ENCODE results near the gene CDC42EP2.

The CDC42EP2 gene

DNA sequence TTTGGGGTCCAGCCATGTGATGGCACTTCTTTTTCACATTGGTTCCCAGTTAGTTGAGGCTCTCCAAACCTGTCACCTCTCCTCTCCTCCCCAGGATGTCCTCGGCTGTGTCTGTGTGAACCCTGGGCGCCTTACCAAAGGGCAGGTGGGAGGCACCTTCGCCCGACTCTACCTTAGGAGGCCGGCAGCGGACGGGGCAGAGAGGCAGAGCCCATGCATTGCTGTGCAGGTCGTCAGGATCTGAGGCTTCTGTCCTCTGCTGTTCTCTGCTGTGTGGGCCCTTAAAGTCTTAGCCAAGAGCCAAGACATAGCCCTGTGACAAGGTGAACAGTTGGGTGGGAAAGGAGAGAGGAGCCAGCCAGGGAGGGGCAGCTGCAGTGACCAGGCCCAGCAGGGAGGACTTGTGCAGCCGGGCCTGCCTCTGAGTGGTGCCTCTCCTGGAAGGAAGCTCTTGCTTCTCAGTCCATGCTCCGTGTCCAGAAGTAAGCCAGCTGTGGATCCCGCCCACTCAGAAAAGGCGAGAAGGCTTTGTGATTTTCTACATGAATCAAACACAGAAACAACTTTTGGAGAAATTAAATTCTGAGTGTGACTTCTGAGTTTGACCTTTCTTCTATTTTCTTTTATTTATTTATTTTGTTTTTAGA lies 17.5 kb upstream of the CDC42EP2 start:
- peaks cover 67% of the 10 kb centered on the region for H3K36me3 ChIP-seq (ENCODE audit: control insufficient read depth, low read length)
- no peaks in the 10 kb centered on the region for H3K9me2 ChIP-seq (replicated peaks; ENCODE audit: control insufficient read depth, low read length)
- no peaks in the 10 kb centered on the region for H3K4me1 ChIP-seq (ENCODE audit: control insufficient read depth, low read length)
- TF ChIP-seq, protein P1, sequence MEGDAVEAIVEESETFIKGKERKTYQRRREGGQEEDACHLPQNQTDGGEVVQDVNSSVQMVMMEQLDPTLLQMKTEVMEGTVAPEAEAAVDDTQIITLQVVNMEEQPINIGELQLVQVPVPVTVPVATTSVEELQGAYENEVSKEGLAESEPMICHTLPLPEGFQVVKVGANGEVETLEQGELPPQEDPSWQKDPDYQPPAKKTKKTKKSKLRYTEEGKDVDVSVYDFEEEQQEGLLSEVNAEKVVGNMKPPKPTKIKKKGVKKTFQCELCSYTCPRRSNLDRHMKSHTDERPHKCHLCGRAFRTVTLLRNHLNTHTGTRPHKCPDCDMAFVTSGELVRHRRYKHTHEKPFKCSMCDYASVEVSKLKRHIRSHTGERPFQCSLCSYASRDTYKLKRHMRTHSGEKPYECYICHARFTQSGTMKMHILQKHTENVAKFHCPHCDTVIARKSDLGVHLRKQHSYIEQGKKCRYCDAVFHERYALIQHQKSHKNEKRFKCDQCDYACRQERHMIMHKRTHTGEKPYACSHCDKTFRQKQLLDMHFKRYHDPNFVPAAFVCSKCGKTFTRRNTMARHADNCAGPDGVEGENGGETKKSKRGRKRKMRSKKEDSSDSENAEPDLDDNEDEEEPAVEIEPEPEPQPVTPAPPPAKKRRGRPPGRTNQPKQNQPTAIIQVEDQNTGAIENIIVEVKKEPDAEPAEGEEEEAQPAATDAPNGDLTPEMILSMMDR (IDR thresholded peaks at IDR 0.05; ENCODE audit: low read depth, low read length, poor library complexity, severe bottlenecking) = no peak
- TF ChIP-seq EZH2phosphoT487 (IDR thresholded peaks at IDR 0.05; ENCODE audit: borderline replicate concordance, low read length) = no peak
- no peaks in the 10 kb centered on the region for H3F3A ChIP-seq (ENCODE audit: control insufficient read depth, insufficient read depth)
- no peaks in the 10 kb centered on the region for H3K27me3 ChIP-seq (ENCODE audit: control insufficient read depth, low read length)
- no peaks in the 10 kb centered on the region for H3K9me3 ChIP-seq (ENCODE audit: control insufficient read depth, insufficient read depth, low read length)
- no peaks in the 10 kb centered on the region for H3K79me2 ChIP-seq (ENCODE audit: control insufficient read depth, low read length)
- H3K4me3 ChIP-seq (ENCODE audit: low read length) = no peak overlapping the region
- H3K27ac ChIP-seq (ENCODE audit: low read depth, low read length) = no peak overlapping the region
- no peak overlapping the region for H3K4me2 ChIP-seq (ENCODE audit: low read length)
- H4K20me1 ChIP-seq (ENCODE audit: control insufficient read depth, insufficient read depth, low read depth, low read length) = no peaks in the 10 kb centered on the region

DNA sequence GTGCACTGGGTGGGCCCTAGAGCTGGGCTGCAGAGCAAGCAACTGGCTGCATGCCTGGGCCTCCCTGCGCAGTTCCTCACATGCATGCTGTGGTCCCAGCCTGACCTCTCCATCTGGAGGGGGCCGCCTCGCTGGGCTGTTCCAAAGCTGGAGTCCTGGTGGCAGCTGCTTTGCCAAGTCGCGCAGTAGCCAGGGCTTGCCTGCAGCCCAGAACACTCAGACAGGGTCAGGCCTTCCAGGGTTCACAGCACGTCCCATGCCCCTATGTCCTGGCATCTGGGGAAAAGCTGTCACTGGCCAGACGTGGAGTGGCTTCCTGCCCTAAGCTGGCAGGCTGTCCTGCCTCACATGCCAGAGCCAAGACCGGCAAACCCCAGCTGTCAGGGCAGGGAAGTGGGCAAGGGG lies 16.5 kb upstream of the CDC42EP2 start:
- peaks cover 57% of the 10 kb centered on the region for H3K36me3 ChIP-seq (ENCODE audit: control insufficient read depth, low read length)

DNA sequence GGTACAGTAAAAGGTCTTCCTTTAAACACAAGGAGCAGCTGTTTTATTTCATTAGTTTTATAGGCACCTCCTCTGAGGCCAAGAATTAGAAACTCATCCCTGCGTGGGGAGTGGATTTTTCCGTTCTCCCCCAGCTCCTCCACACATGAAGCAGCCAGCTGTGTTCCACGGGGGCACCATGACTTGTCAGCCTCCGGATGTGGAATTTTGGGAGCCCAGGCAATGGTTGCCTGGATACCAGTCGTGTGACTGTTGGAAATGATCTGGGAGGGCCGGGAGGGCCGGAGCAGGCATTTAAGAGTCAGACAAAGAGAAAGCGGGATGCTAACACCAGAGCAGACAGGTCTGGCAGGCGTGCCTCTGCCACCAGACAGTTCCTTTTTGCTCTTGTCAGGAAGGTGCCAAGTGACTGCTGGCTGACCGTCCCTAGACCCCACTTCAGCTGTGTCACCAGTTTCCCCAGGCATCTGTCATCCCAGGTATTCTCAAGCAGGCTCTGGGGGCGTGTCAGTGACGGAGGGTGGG lies 15.9 kb upstream of the CDC42EP2 start:
- Histone ChIP-seq H3K9me2 (replicated peaks; ENCODE audit: control insufficient read depth, low read length) (no peaks in the 10 kb centered on the region), H3K9me3 (ENCODE audit: control insufficient read depth, insufficient read depth, low read length) (no peaks in the 10 kb centered on the region), H4K20me1 (ENCODE audit: control insufficient read depth, insufficient read depth, low read depth, low read length) (no peaks in the 10 kb centered on the region), H3K4me1 (ENCODE audit: control insufficient read depth, low read length) (no peaks in the 10 kb centered on the region), H3F3A (ENCODE audit: control insufficient read depth, insufficient read depth) (no peaks in the 10 kb centered on the region), H3K4me3 (ENCODE audit: low read length) (no peak overlapping the region), H3K27ac (ENCODE audit: low read depth, low read length) (no peak overlapping the region), H3K79me2 (ENCODE audit: control insufficient read depth, low read length) (no peaks in the 10 kb centered on the region), H3K4me2 (ENCODE audit: low read length) (no peak overlapping the region), H3K36me3 (ENCODE audit: control insufficient read depth, low read length) (peaks cover 57% of the 10 kb centered on the region), H3K27me3 (ENCODE audit: control insufficient read depth, low read length) (no peaks in the 10 kb centered on the region)
- TF ChIP-seq, protein P1 (IDR thresholded peaks at IDR 0.05; ENCODE audit: low read depth, low read length, poor library complexity, severe bottlenecking) = no peak
- TF ChIP-seq EZH2phosphoT487 (IDR thresholded peaks at IDR 0.05; ENCODE audit: borderline replicate concordance, low read length) = no peak

More for the DNA sequence above, 16.5 kb upstream of the CDC42EP2 start:
- no peak for TF ChIP-seq EZH2phosphoT487 (IDR thresholded peaks at IDR 0.05; ENCODE audit: borderline replicate concordance, low read length)
- TF ChIP-seq, protein P1 (IDR thresholded peaks at IDR 0.05; ENCODE audit: low read depth, low read length, poor library complexity, severe bottlenecking) = no peak
- Histone ChIP-seq H3K4me2 (ENCODE audit: low read length) (no peak overlapping the region), H3K27ac (ENCODE audit: low read depth, low read length) (no peak overlapping the region), H3K4me1 (ENCODE audit: control insufficient read depth, low read length) (no peaks in the 10 kb centered on the region), H3F3A (ENCODE audit: control insufficient read depth, insufficient read depth) (no peaks in the 10 kb centered on the region), H3K9me2 (replicated peaks; ENCODE audit: control insufficient read depth, low read length) (no peaks in the 10 kb centered on the region), H4K20me1 (ENCODE audit: control insufficient read depth, insufficient read depth, low read depth, low read length) (no peaks in the 10 kb centered on the region), H3K27me3 (ENCODE audit: control insufficient read depth, low read length) (no peaks in the 10 kb centered on the region), H3K79me2 (ENCODE audit: control insufficient read depth, low read length) (no peaks in the 10 kb centered on the region), H3K9me3 (ENCODE audit: control insufficient read depth, insufficient read depth, low read length) (no peaks in the 10 kb centered on the region), H3K4me3 (ENCODE audit: low read length) (no peak overlapping the region)

All from DOHH2 (cell line).